Measurements from ENCODE around the gene GPHA2. TPM values are rescaled to one million over a fixed set of nuclear protein-coding genes. Genes with fewer than 3 reads are reported as not detected.

Gene GPHA2
- total RNA-seq, 1 donor from 2014 or later, result not detected

GRCh38 chr11:64909653-64910343 is 25.9 kb downstream of the GPHA2 start:
- no peak for ATAC-seq

GRCh38 chr11:64908766-64909165 is 26.9 kb downstream of the GPHA2 start:
- no peak for ATAC-seq

GRCh38 chr11:64906314-64906635 is 29.4 kb downstream of the GPHA2 start:
- ATAC-seq, result no peak

- no peak for ATAC-seq
Measured at GRCh38 chr11:64905516-64906313, 30.0 kb downstream of the GPHA2 start.

- ATAC-seq, result no peak
Measured at GRCh38 chr11:64903291-64903833, 32.3 kb downstream of the GPHA2 start.

GRCh38 chr11:64902102-64902900 is 33.4 kb downstream of the GPHA2 start:
- no peak for ATAC-seq

GRCh38 chr11:64900774-64901173 is 34.9 kb downstream of the GPHA2 start:
- no peak for ATAC-seq

- peak; percentile 80 for ATAC-seq
Measured at GRCh38 chr11:64900263-64900678, 35.4 kb downstream of the GPHA2 start.

- no peak for ATAC-seq
Measured at GRCh38 chr11:64898541-64898940, 37.2 kb downstream of the GPHA2 start.

- ATAC-seq, result no peak
Measured at GRCh38 chr11:64898076-64898445, 37.6 kb downstream of the GPHA2 start.

GRCh38 chr11:64897381-64898075 is 38.2 kb downstream of the GPHA2 start:
- ATAC-seq, result no peak

GRCh38 chr11:64896448-64897022 is 39.2 kb downstream of the GPHA2 start:
- no peak for ATAC-seq

- no peak for ATAC-seq
Measured at GRCh38 chr11:64894812-64895452, 40.8 kb downstream of the GPHA2 start.

- ATAC-seq, result peak; percentile 62
Measured at GRCh38 chr11:64894070-64894811, 41.5 kb downstream of the GPHA2 start.

- ATAC-seq, result no peak
Measured at GRCh38 chr11:64893194-64894069, 42.3 kb downstream of the GPHA2 start.

- no peak for ATAC-seq
Measured at GRCh38 chr11:64892838-64893193, 42.9 kb downstream of the GPHA2 start.

GRCh38 chr11:64892411-64892831 is 43.3 kb downstream of the GPHA2 start:
- no peak for ATAC-seq

- no peak for ATAC-seq
Measured at GRCh38 chr11:64891880-64892279, 43.8 kb downstream of the GPHA2 start.

GRCh38 chr11:64891215-64891848 is 44.4 kb downstream of the GPHA2 start:
- ATAC-seq, result no peak

Data from esophagus mucosa (tissue), 1 donor.